Spleen (tissue), 11 donors: Measurements from ENCODE around the gene SPC25. TPM values are rescaled to one million over a fixed set of nuclear protein-coding genes. Genes with fewer than 3 reads are reported as not detected.

Experiments
- DNase-seq: peaks from one replicate; pipeline ENCODE4 v3.0.0-alpha.2; 2020
- H3K27ac ChIP-seq, 8 donors: fragments of 200-600 bp; sonication (generic) in 7 of 8; 1 replicate in 4 of 8; 2 replicates in 4 of 8; pipeline versions ENCODE4 v1.5.0 to v1.8.0; 2016 to 2021; ENCODE audit warnings: inconsistent platforms in 4 of 8, mild to moderate bottlenecking in 4 of 8, moderate library complexity in 1 of 8
- H3K27me3 ChIP-seq, 7 donors: fragments of 200-600 bp; sonication (generic) in 6 of 7; replicated peaks in 1 of 7; 1 replicate in 4 of 7; 2 replicates in 3 of 7; pipeline versions ENCODE4 v1.5.0 to v1.8.0; 2016 to 2021; ENCODE audit warnings: inconsistent platforms in 3 of 7, mild to moderate bottlenecking in 1 of 7
- H3K36me3 ChIP-seq, 6 donors: fragments of 200-600 bp; sonication (generic) in 5 of 6; 1 replicate in 4 of 6; 2 replicates in 2 of 6; pipeline versions ENCODE4 v1.5.0 to v1.8.0; 2016 to 2021; ENCODE audit warnings: inconsistent platforms in 2 of 6
- H3K4me1 ChIP-seq, 6 donors: fragments of 200-600 bp; sonication (generic) in 5 of 6; 1 replicate in 3 of 6; 2 replicates in 3 of 6; pipeline versions ENCODE4 v1.5.0 to v1.8.0; 2016 to 2021; ENCODE audit warnings: inconsistent platforms in 3 of 6
- H3K4me3 ChIP-seq, 8 donors: fragments of 200-600 bp; sonication (generic) in 7 of 8; 1 replicate in 4 of 8; 2 replicates in 4 of 8; pipeline versions ENCODE4 v1.5.0 to v1.8.0; 2016 to 2021; ENCODE audit warnings: inconsistent platforms in 4 of 8, mild to moderate bottlenecking in 4 of 8, moderate library complexity in 2 of 8
- H3K9me3 ChIP-seq, 8 donors: fragments of 200-600 bp; sonication (generic) in 7 of 8; 1 replicate in 4 of 8; 2 replicates in 4 of 8; pipeline versions ENCODE4 v1.5.0 to v1.8.0; 2016 to 2021; ENCODE audit warnings: inconsistent platforms in 4 of 8
- POLR2A ChIP-seq, 3 donors: fragments of 450-650 bp; IDR thresholded peaks; one replicate each; pipeline ENCODE4 v1.5.1; 2017; ENCODE audit warnings: antibody characterized with exemption in 3 of 3, mild to moderate bottlenecking in 1 of 3
- POLR2AphosphoS5 ChIP-seq, 3 donors: sonication (generic); formaldehyde crosslinking; IDR thresholded peaks; one replicate each; pipeline ENCODE4 v1.5.1; 2017; ENCODE audit warnings: antibody characterized with exemption in 3 of 3
- WGBS, 5 donors: extraction: QIAGEN DNeasy Blood & Tissue Kit in 3 of 5; methylation state at CpG; one replicate each; pipeline versions ENCODE4 v1.1.5 to v1.1.7; 2013 to 2018; 5-methylcytosine and 5-hydroxymethylcytosine counted together
- intact Hi-C: fragments of 100-400 bp; cut with DNase I; formaldehyde crosslinking; loops from one replicate; pipeline ENCODE4 v1.15.0; 2023; ENCODE audit warnings: low total_unique reads
- polyA plus RNA-seq, 3 donors: library from polyadenylated mRNA; stranded (reverse); fragments of 200-250 nt; gene quantifications; one replicate each; pipeline ENCODE4 v1.2.1, GENCODE V29; 2013
- total RNA-seq, 7 donors: library from RNA; depleted of rRNA in 3 of 7; stranded (reverse); fragments of >200 nt in 3 of 7; fragmentation: NEBNext Ultra II Directional in 4 of 7; extraction: Animal tissue kit (Norgen Biotek cat#: 25700) in 4 of 7; gene quantifications; one replicate each; pipeline versions ENCODE4 v1.1.0 to v1.2.1, GENCODE V29; 2016 to 2021
- TF ChIP-seq, protein P1 (sequence below), 11 experiments: fragments of 200-600 bp in 7 of 11; fragments of 450-650 bp in 4 of 11; sonication (generic) in 4 of 11; IDR thresholded peaks in 8 of 11; conservative IDR thresholded peaks in 3 of 11; 1 replicate in 7 of 11; 2 replicates in 4 of 11; pipeline versions ENCODE4 v1.4.0 to v1.8.0; 2016 to 2021; ENCODE audit warnings: antibody characterized with exemption in 11 of 11, inconsistent platforms in 4 of 11, mild to moderate bottlenecking in 1 of 11
- donor health status: healthy with polysubstance abuse.
- donor health status: DM: no; HTN: no; CAD: no; lungs with moderate emphysema.
- donor health status: DM: no; HTN: no; CAD: no.
- donor health status: Bipolar disorder and iron deficiency.
- donor health status: healthy.
- donor health status: DM: no; HTN: no; CAD: no.
- donor health status: DM: yes; HTN: yes; CAD: no.

The SPC25 gene
- total and polyA plus RNA-seq, 10 donors: 0.25 to 4.2 (median 2.1) TPM; not detected in 1

DNA sequence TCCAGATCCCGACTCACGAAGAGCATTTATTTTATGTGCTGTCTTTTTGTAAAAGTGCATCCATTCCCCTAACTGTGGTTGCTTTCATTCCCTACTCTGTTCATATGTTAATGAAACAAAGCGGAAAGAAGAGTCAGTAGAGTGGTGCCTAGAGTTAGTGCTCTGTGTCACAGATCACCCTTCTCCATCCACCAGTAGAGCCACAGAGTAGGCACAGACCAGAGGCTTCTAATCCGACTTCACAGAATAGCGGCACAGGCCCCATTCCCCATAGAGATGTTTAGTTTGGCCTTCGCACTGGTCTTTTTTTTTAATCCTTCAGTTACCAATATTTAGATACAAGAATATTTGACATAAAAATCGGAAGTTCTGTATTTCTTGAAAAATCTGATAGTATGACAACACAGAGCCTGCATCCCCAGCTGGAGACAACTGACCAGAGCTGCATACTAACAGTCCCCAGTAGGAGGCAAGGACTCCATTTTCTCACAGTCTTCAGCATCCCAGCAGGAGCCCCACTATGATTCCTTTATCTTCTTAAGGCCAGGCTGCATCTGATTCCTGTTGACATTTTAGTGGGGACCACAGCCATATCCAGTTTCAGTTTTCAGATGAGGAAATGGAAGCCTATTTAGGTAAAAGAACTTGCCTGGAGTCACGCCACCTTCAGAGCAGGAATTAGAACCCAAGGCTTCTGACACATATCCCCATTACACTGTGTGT lies 17.9 kb upstream of the SPC25 start:
- intact Hi-C loops: no loop called here
- Histone ChIP-seq H3K27me3 (peaks cover 0 to 40% (median 7%) of the 10 kb centered on the region in 7 donors), H3K27ac (no peak overlapping the region), H3K9me3 (no peaks in the 10 kb centered on the region), H3K4me1 (peaks cover 0 to 7% (median 2%) of the 10 kb centered on the region in 6 donors), H3K4me3 (no peak overlapping the region), H3K36me3 (no peaks in the 10 kb centered on the region)
- WGBS, 5 donors: 80 to 93% (median 89%) methylated on average over 8 of the region's 8 CpGs
- TF ChIP-seq POLR2A (IDR thresholded peaks at IDR 0.05): no peak
- TF ChIP-seq, protein P1, sequence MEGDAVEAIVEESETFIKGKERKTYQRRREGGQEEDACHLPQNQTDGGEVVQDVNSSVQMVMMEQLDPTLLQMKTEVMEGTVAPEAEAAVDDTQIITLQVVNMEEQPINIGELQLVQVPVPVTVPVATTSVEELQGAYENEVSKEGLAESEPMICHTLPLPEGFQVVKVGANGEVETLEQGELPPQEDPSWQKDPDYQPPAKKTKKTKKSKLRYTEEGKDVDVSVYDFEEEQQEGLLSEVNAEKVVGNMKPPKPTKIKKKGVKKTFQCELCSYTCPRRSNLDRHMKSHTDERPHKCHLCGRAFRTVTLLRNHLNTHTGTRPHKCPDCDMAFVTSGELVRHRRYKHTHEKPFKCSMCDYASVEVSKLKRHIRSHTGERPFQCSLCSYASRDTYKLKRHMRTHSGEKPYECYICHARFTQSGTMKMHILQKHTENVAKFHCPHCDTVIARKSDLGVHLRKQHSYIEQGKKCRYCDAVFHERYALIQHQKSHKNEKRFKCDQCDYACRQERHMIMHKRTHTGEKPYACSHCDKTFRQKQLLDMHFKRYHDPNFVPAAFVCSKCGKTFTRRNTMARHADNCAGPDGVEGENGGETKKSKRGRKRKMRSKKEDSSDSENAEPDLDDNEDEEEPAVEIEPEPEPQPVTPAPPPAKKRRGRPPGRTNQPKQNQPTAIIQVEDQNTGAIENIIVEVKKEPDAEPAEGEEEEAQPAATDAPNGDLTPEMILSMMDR (IDR thresholded peaks at IDR 0.05 in 8 of 11, conservative IDR thresholded peaks at IDR 0.05 in 3 of 11): no peak
- no peak for TF ChIP-seq POLR2AphosphoS5 (IDR thresholded peaks at IDR 0.05)
- DNase-seq: no peak

DNA sequence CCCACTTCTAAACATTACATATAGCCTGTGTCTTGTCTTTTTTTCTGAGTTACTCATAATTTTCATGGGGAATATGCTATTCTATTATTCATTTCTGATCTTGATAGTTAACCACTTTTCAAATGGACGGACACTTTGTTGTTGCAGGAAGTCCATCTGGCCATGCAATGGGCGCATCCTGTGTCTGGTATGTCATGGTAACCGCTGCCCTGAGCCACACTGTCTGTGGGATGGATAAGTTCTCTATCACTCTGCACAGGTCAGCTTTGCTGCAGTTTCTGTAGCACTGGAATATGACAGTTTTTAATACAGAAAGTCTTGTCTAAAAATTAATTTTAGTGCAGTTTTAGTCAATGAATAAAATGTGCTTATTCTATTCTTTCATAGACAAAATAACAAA lies 14.1 kb upstream of the SPC25 start:
- 89 to 94% (median 92%) methylated on average over 3 of the region's 3 CpGs for WGBS, 5 donors
- Histone ChIP-seq H3K4me1 (no peaks in the 10 kb centered on the region), H3K9me3 (no peaks in the 10 kb centered on the region), H3K27ac (no peak overlapping the region), H3K27me3 (peaks cover 0 to 14% (median 0%) of the 10 kb centered on the region in 7 donors), H3K4me3 (no peak overlapping the region), H3K36me3 (no peaks in the 10 kb centered on the region)
- no peak for TF ChIP-seq POLR2AphosphoS5 (IDR thresholded peaks at IDR 0.05)
- TF ChIP-seq, protein P1 (IDR thresholded peaks at IDR 0.05 in 8 of 11, conservative IDR thresholded peaks at IDR 0.05 in 3 of 11): no peak
- no peak for TF ChIP-seq POLR2A (IDR thresholded peaks at IDR 0.05)
- intact Hi-C loops: no loop called here
- DNase-seq: no peak

DNA sequence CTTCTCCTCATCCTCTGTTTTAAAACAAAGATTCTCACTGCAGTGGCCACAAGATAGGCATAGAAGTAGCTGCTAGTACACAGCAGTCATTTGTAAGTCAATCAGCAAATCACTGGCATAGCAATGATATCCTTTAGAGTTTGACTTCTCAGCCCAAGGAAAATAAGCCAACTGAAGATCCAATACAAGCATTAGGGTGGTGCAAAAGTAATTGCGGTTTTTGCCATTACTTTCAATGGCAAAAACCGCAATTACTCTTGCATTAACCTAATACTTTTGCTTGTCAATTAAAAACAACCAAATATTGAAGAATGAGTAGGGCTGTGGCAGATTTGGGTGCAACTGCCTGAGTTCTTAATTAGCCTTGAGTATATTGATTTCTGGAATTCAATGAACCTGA lies 13.7 kb upstream of the SPC25 start:
- Histone ChIP-seq H3K9me3 (no peaks in the 10 kb centered on the region), H3K27ac (no peak overlapping the region), H3K4me1 (no peaks in the 10 kb centered on the region), H3K4me3 (no peak overlapping the region), H3K27me3 (peaks cover 0 to 14% (median 0%) of the 10 kb centered on the region in 7 donors), H3K36me3 (no peaks in the 10 kb centered on the region)
- TF ChIP-seq POLR2AphosphoS5 (IDR thresholded peaks at IDR 0.05) (no peak), POLR2A (IDR thresholded peaks at IDR 0.05) (no peak)
- TF ChIP-seq, protein P1 (IDR thresholded peaks at IDR 0.05 in 8 of 11, conservative IDR thresholded peaks at IDR 0.05 in 3 of 11): no peak
- DNase-seq: no peak
- intact Hi-C loops: no loop called here
- 90 to 97% (median 94%) methylated on average over 2 of the region's 2 CpGs for WGBS, 5 donors

DNA sequence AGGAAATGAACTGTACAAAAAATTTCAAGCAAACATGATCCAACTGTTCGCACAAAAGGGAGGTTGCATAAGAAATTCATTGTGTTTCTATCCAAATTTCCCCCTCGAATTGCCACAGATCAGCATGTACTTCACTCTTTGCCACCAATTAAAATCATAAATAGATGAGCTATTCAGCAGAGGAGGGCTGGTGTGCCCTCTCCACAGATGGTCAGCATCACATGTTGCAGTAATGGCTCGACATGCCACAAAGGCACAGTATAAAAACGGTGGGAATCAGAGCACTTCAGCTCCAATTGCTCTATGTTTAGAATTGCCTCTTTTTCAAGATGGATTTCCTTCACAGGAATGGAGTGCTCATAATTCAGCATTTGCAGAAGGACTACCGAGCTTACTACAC lies 10.8 kb upstream of the SPC25 start, which contains the start of gene G6PC2:
TSS of gene G6PC2 (plus strand) at position 289 of the 400 bp plus-strand sequence. CDS start at position 330, 41 bp downstream.
- H3K27me3 ChIP-seq: peaks cover 0 to 14% (median 0%) of the 10 kb centered on the region in 7 donors
- H3K27ac ChIP-seq: no peak within 1 kb of the TSS
- WGBS, 5 donors: 63 to 81% (median 70%) methylated on average over 5 of the region's 5 CpGs
- no peak within 1 kb of the TSS for H3K4me3 ChIP-seq
- H3K4me1 ChIP-seq: no peaks in the 10 kb centered on the region
- no peaks in the 10 kb centered on the region for H3K36me3 ChIP-seq
- intact Hi-C loops: no loop called here
- no peak for DNase-seq
- TF ChIP-seq POLR2A (IDR thresholded peaks at IDR 0.05): no peak
- no peak for TF ChIP-seq POLR2AphosphoS5 (IDR thresholded peaks at IDR 0.05)
- TF ChIP-seq, protein P1 (IDR thresholded peaks at IDR 0.05 in 8 of 11, conservative IDR thresholded peaks at IDR 0.05 in 3 of 11): no peak
- no peaks in the 10 kb centered on the region for H3K9me3 ChIP-seq
